ENCODE measurements around the gene UNC13A. TPM values are rescaled to one million over a fixed set of nuclear protein-coding genes. Genes with fewer than 3 reads are reported as not detected.

The UNC13A gene
- total and polyA plus RNA-seq, 2 of the 8 experiments (the other 6 are each of a cell fraction or from before 2014, with no cell fraction given): 13.1 to 47.6 TPM

DNA sequence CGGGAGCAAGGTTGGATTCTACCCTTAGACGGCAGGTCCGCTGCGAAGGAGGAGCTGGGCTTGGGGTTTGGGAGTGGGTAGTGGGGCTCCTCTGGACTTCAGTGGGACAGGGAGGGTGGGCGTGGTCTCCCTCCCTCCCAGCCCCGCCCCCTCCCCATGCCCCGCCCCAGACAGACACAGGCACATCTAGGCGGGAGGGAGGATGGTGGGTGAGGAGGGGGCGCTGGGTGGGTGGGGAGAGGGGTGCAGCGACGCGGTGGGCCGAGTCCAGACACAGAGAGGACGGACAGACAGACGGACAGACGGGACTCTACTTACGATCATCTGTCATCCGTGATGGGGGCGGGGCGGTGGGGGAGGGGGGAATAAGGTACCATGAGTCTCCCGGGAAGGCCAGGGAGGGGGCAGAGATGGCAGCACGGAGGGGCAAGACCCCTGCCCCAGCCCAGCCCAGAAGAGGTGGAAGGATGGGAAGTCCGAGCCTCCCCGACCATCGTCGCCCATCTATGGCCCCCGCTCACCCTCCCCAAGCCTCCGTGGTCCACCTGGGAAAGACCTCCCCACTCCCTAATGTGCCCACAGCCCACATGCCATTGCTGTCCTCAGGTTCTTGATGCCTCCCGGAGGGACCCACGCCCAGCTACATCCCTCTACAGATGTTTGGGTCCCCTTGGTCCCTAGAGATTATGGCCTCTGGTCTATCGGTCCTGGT, 64.8 kb downstream of the UNC13A start:
- peaks cover 2 to 22% (median 11%) of the 10 kb centered on the region in 4 experiments; a peak in 6 of 8 replicates for H3K36me3 ChIP-seq (ENCODE audit: control insufficient read depth in 2 of 4, insufficient read depth in 4 of 4, low read length in 3 of 4)
- no peaks in the 10 kb centered on the region; a peak in 1 of 4 replicates for H3K9me3 ChIP-seq (ENCODE audit: insufficient read depth in 2 of 2, low read depth in 1 of 2, low read length in 1 of 2)
- no peak overlapping the region for H3K9ac ChIP-seq (replicated peaks in 1 of 4; ENCODE audit: extremely low read depth in 1 of 4, low read depth in 3 of 4, low read length in 3 of 4)
- no peak overlapping the region for H3K56ac ChIP-seq (replicated peaks; ENCODE audit: insufficient read length, low read depth, low read length)
- H2BK120ac ChIP-seq (replicated peaks; ENCODE audit: low read depth, low read length): no peak overlapping the region
- H4K20me1 ChIP-seq (replicated peaks in 1 of 2; ENCODE audit: control insufficient read depth in 1 of 2, insufficient read depth in 2 of 2, low read length in 2 of 2): peaks cover 0 to 12% of the 10 kb centered on the region in 2 experiments
- no peak overlapping the region for H2AK5ac ChIP-seq (ENCODE audit: low read depth, low read length)
- H2AFZ ChIP-seq (ENCODE audit: low read length): no peak overlapping the region
- no peak overlapping the region for H2BK5ac ChIP-seq (ENCODE audit: low read depth, low read length)
- POLR2A ChIA-PET (ENCODE audit: partially characterized antibody): no interaction called here
- no peak overlapping the region for H3K18ac ChIP-seq (ENCODE audit: extremely low read depth, low read length)
- H3K4me3 ChIP-seq (ENCODE audit: extremely low read depth in 1 of 4, insufficient read depth in 2 of 4, low read depth in 3 of 4, low read length in 4 of 4): no peak overlapping the region
- 84% methylated on average over 8 of the region's 31 CpGs; no CpG with 5 or more reads in 1 of the 2 experiments for WGBS, 2 experiments (ENCODE audit: extremely low coverage in 1 of 2, insufficient coverage in 1 of 2, insufficient read length in 1 of 2, insufficient replicate concordance in 2 of 2, low coverage in 1 of 2, low lambda C conversion rate in 2 of 2, missing lambda C conversion rate in 1 of 2)
- H3K23ac ChIP-seq (ENCODE audit: insufficient read length): no peak overlapping the region
- no peak overlapping the region for H2BK20ac ChIP-seq (ENCODE audit: low read length)
- H2BK15ac ChIP-seq (ENCODE audit: low read length): no peak overlapping the region
- no peak overlapping the region for H4K8ac ChIP-seq (ENCODE audit: extremely low read depth, insufficient read depth, low read length)
- no peak overlapping the region for H3K4me2 ChIP-seq (ENCODE audit: insufficient read depth in 1 of 2, low read depth in 2 of 2, low read length in 2 of 2)
- DNase-seq (ENCODE audit: low read depth in 1 of 2, low spot score in 2 of 2): no peak
- no peak for TF ChIP-seq CBX5 (IDR thresholded peaks at IDR 0.05; ENCODE audit: low read depth, low read length)
- no peak for TF ChIP-seq MAFK (IDR thresholded peaks at IDR 0.05; ENCODE audit: low read depth, low read length)
- TF ChIP-seq SP2 (IDR thresholded peaks at IDR 0.05; ENCODE audit: low read length): no peak
- no peak for TF ChIP-seq YY1 (IDR thresholded peaks at IDR 0.05; ENCODE audit: low read depth, low read length)
- no peak for TF ChIP-seq CEBPB (IDR thresholded peaks at IDR 0.05; ENCODE audit: low read depth, low read length)
- no peak for TF ChIP-seq KDM4A (IDR thresholded peaks at IDR 0.05; ENCODE audit: low read depth, low read length, severe bottlenecking)
- no peak for TF ChIP-seq RXRA (IDR thresholded peaks at IDR 0.05; ENCODE audit: insufficient read depth, low read depth, low read length)
- H3K14ac ChIP-seq (ENCODE audit: insufficient read length): no peak overlapping the region
- no peak overlapping the region for H3K27ac ChIP-seq (ENCODE audit: low read depth, low read length)
- H2BK12ac ChIP-seq (ENCODE audit: low read depth, low read length): no peak overlapping the region
- H4K5ac ChIP-seq (ENCODE audit: insufficient read length, low read depth, low read length): no peak overlapping the region
- CTCF ChIA-PET (ENCODE audit: partially characterized antibody): interaction anchor here (1.2 to 3.0 kb wide), 4 partner anchors 10 to 49 kb away, joined by 3 to 34 read pairs (median 8); no protein-coding TSS in a partner anchor
- no peak overlapping the region for H3K4ac ChIP-seq (replicated peaks; ENCODE audit: insufficient read length, low read depth, low read length)
- no peaks in the 10 kb centered on the region for H3K79me2 ChIP-seq (ENCODE audit: control insufficient read depth in 1 of 2, insufficient read depth in 2 of 2, low read length in 2 of 2)
- H4K91ac ChIP-seq (replicated peaks; ENCODE audit: insufficient read length, low read length): no peak overlapping the region
- H3K27me3 ChIP-seq (replicated peaks in 1 of 4; ENCODE audit: control insufficient read depth in 3 of 4, extremely low read depth in 1 of 4, insufficient read depth in 3 of 4, low read length in 3 of 4): no peaks in the 10 kb centered on the region
- no peak for FAIRE-seq
- no peaks in the 10 kb centered on the region for H3K4me1 ChIP-seq (replicated peaks in 1 of 4; ENCODE audit: control insufficient read depth in 3 of 4, insufficient read depth in 4 of 4, low read length in 3 of 4)
- no peaks in the 10 kb centered on the region; the same call in 1 of the 2 replicates for H3K79me1 ChIP-seq (ENCODE audit: low read depth, low read length)
- H3K23me2 ChIP-seq (ENCODE audit: low read depth, low read length): peaks cover 12% of the 10 kb centered on the region; the same call in 1 of the 2 replicates
